MM.1S (cell line): Measurements from ENCODE around the gene HDAC9.

Experiments
- CTCF ChIP-seq: fragments of 300-600 bp; sonication (generic); IDR thresholded peaks from 2 replicates; pipeline ENCODE4 v1.5.1; 2016; ENCODE audit warnings: antibody characterized with exemption, low read length, mixed read lengths
- EZH2 ChIP-seq: fragments of 300-600 bp; sonication (generic); optimal IDR thresholded peaks from 2 replicates; pipeline ENCODE3; 2017; ENCODE audit warnings: low read depth, mild to moderate bottlenecking, antibody characterized with exemption, low read length, mixed read lengths
- EZH2phosphoT487 ChIP-seq: fragments of 300-600 bp; sonication (generic); IDR thresholded peaks from 2 replicates; pipeline ENCODE4 v1.6.1; 2018; ENCODE audit warnings: antibody characterized with exemption, low read length

GRCh38 chr7:18777314-18777713 is 281.8 kb downstream of the HDAC9 start:
- no peak for TF ChIP-seq CTCF
- TF ChIP-seq EZH2: no peak
- TF ChIP-seq EZH2phosphoT487: no peak
